ENCODE results near the gene MCF2L. TPM values are rescaled to one million over a fixed set of nuclear protein-coding genes. Genes with fewer than 3 reads are reported as not detected.
A peak's percentile ranks its signal among the peaks of the same experiment; 100 is the strongest.

The MCF2L gene
- total and polyA plus RNA-seq, 9 of the 15 experiments (the other 6 are each of a cell fraction or from before 2014, with no cell fraction given): 0.05 to 0.25 (median 0.18) TPM; not detected in 5

GRCh38 chr13:113129921-113130750 lies 161.1 kb downstream of the MCF2L start:
- no peaks in the 10 kb centered on the region for H4K20me1 ChIP-seq (replicated peaks; ENCODE audit: control insufficient read depth, insufficient read depth, low read length)
- ATAC-seq: no peak
- intact Hi-C loops (cut with micrococcal nuclease) (no loop called here), in situ Hi-C loops (cut with MboI) (no loop called here)
- POLR2A ChIA-PET: no interaction called here
- peaks cover 0 to 7% of the 10 kb centered on the region in 2 experiments; a peak in 1 of 5 replicates for H3K4me1 ChIP-seq (replicated peaks in 1 of 2; ENCODE audit: control insufficient read depth in 2 of 2, insufficient read depth in 2 of 2, low read length in 2 of 2)
- TF ChIP-seq KLF6 (CRISPR knock-in tag; IDR thresholded peaks at IDR 0.05; ENCODE audit: borderline replicate concordance) (no peak), ZBTB33 (CRISPR knock-in tag; IDR thresholded peaks at IDR 0.05) (peak; percentile 64), DIDO1 (tag; IDR thresholded peaks at IDR 0.05; ENCODE audit: low read depth) (no peak), BCL6 (CRISPR knock-in tag; IDR thresholded peaks at IDR 0.05) (no peak), CBX1 (IDR thresholded peaks at IDR 0.05; ENCODE audit: low read depth) (no peak), CREB3L1 (IDR thresholded peaks at IDR 0.05; ENCODE audit: borderline replicate concordance, low read depth) (no peak), IRF2 (CRISPR knock-in tag; IDR thresholded peaks at IDR 0.05) (no peak), SMAD1 (IDR thresholded peaks at IDR 0.05; ENCODE audit: low read depth, low read length, partially characterized antibody) (no peak), CEBPZ (IDR thresholded peaks at IDR 0.05; ENCODE audit: borderline replicate concordance, low read depth, low read length) (no peak)
- no peak for DNase-seq (ENCODE audit: extremely low read depth in 1 of 4, low spot score in 3 of 4)
- peaks cover 0 to 24% of the 10 kb centered on the region in 2 experiments; a peak in 2 of 5 replicates for H3K27me3 ChIP-seq (ENCODE audit: control insufficient read depth in 2 of 2, insufficient read depth in 2 of 2, low read length in 2 of 2)
- no peak overlapping the region for H3K27ac ChIP-seq (ENCODE audit: extremely low read depth, low read depth, low read length)
- CTCF ChIA-PET (ENCODE audit: low intra/inter-chr PET ratio): no interaction called here
- H3K9me1 ChIP-seq (ENCODE audit: control insufficient read depth, insufficient read depth, low read length): no peaks in the 10 kb centered on the region
- H3K4me2 ChIP-seq (ENCODE audit: insufficient read depth, low read length): no peak overlapping the region
- no peak overlapping the region for H3K4me3 ChIP-seq
- no peaks in the 10 kb centered on the region for H3K36me3 ChIP-seq (ENCODE audit: control insufficient read depth, insufficient read depth, low read length)
- no TSS peak for BruUV-seq (replicated peaks)
- H3K79me2 ChIP-seq (ENCODE audit: control insufficient read depth, insufficient read depth, low read length): no peaks in the 10 kb centered on the region
- H3K9ac ChIP-seq (ENCODE audit: insufficient read depth in 1 of 2, low read depth in 2 of 2, low read length in 2 of 2): no peak overlapping the region
- no peak for FAIRE-seq
- H3K9me3 ChIP-seq (replicated peaks; ENCODE audit: control insufficient read depth, insufficient read depth, low read depth, low read length): no peaks in the 10 kb centered on the region
- WGBS (ENCODE audit: insufficient coverage, low coverage, missing lambda C conversion rate): 37% methylated on average over 17 of the region's 60 CpGs
- H2AFZ ChIP-seq (ENCODE audit: low read depth, low read length): no peak overlapping the region

All from K562 (cell line).